B cell (primary cell): Measurements from ENCODE around the gene OVCA2. TPM values are rescaled to one million over a fixed set of nuclear protein-coding genes. Genes with fewer than 3 reads are reported as not detected.
"Not testable (repeated sequence)": the region's sequence is repeated elsewhere in the genome, so short reads cannot be mapped to it uniquely, and the experiment has no call there.

ENCODE experiments used
- ATAC-seq: fragments of 200-7000 bp; cut with Tn5 transposase; one replicate; pipeline ENCODE4 v1.10.0; 2021; ENCODE audit warnings: low read depth, mild to moderate bottlenecking, moderate number of reproducible peaks, moderate library complexity
- CTCF ChIA-PET: fragments of 350-600 bp; sonication (Branson Sonifier 250); formaldehyde crosslinking; loops from one replicate; lab custom pipeline; 2021; ENCODE audit warnings: antibody characterized with exemption, inconsistent platforms; lab: Charles Lee
- POLR2A ChIA-PET: fragments of 350-600 bp; sonication (Branson Sonifier 250); formaldehyde crosslinking; loops from one replicate; lab custom pipeline; 2021; ENCODE audit warnings: antibody characterized with exemption; lab: Charles Lee
- DNase-seq: peaks from one replicate; pipeline ENCODE4 v3.0.0; 2013
- H2AFZ ChIP-seq: 2 replicates; pipeline ENCODE4 v1.6.1; 2012; ENCODE audit warnings: mild to moderate bottlenecking, low read depth, low read length; ENCODE audit not compliant: insufficient read depth, poor library complexity, severe bottlenecking
- H3K27ac ChIP-seq, 2 donors: 1 replicate in 1 of 2; 2 replicates in 1 of 2; pipeline ENCODE4 v1.5.1; 2012 to 2013; ENCODE audit warnings: low read length in 2 of 2, mild to moderate bottlenecking in 2 of 2, moderate library complexity in 1 of 2
- H3K27me3 ChIP-seq, 4 experiments: fragments of 200-600 bp in 1 of 4; sonication (generic) in 1 of 4; replicated peaks in 1 of 4; 1 replicate in 2 of 4; 2 replicates in 2 of 4; pipeline versions ENCODE4 v1.6.1 to v1.7.0; 2013 to 2016; ENCODE audit warnings: low read length in 3 of 4, mild to moderate bottlenecking in 2 of 4, mixed read lengths in 1 of 4, moderate library complexity in 1 of 4; ENCODE audit not compliant: insufficient read depth in 4 of 4, control insufficient read depth in 3 of 4; ENCODE audit errors: control extremely low read depth in 1 of 4
- H3K36me3 ChIP-seq, 2 experiments: replicated peaks in 1 of 2; 1 replicate in 1 of 2; 2 replicates in 1 of 2; pipeline versions ENCODE4 v1.6.1 to v1.7.1; 2013; ENCODE audit warnings: low read length in 1 of 2; ENCODE audit not compliant: insufficient read depth in 2 of 2, control insufficient read depth in 1 of 2; ENCODE audit errors: control extremely low read depth in 1 of 2, extremely low read depth in 1 of 2
- H3K4me1 ChIP-seq, 2 donors: fragments of 200-600 bp in 1 of 2; sonication (generic) in 1 of 2; 1 replicate in 1 of 2; 2 replicates in 1 of 2; pipeline versions ENCODE4 v1.5.1 to v1.6.1; 2013 to 2017; ENCODE audit warnings: low read length in 2 of 2; ENCODE audit not compliant: control insufficient read depth in 2 of 2, insufficient read depth in 2 of 2
- H3K4me2 ChIP-seq: replicated peaks from 2 replicates; pipeline ENCODE3; 2012; ENCODE audit warnings: mild to moderate bottlenecking, low read depth, low read length; ENCODE audit not compliant: poor library complexity, severe bottlenecking
- H3K4me3 ChIP-seq, 5 experiments: fragments of 200-600 bp in 1 of 5; sonication (generic) in 1 of 5; 1 replicate in 3 of 5; 2 replicates in 2 of 5; pipeline versions ENCODE4 v1.5.1 to v1.7.0; 2011 to 2016; ENCODE audit warnings: low read length in 4 of 5, mild to moderate bottlenecking in 4 of 5, low read depth in 2 of 5, control low read depth in 1 of 5, moderate library complexity in 1 of 5; ENCODE audit not compliant: insufficient read depth in 1 of 5; ENCODE audit errors: control extremely low read depth in 1 of 5, extremely low read depth in 1 of 5
- H3K79me2 ChIP-seq: fragments of 200-600 bp; sonication (generic); one replicate; pipeline ENCODE4 v1.6.0; 2016; ENCODE audit warnings: low read length; ENCODE audit not compliant: control insufficient read depth, insufficient read depth
- H3K9ac ChIP-seq: fragments of 200-600 bp; sonication (generic); 2 replicates; pipeline ENCODE4 v1.6.1; 2017; ENCODE audit warnings: mild to moderate bottlenecking, low read length, moderate library complexity
- H3K9me3 ChIP-seq, 3 donors: one replicate each; pipeline versions ENCODE4 v1.6.1 to v1.7.1; 2013; ENCODE audit warnings: low read length in 2 of 3; ENCODE audit not compliant: control insufficient read depth in 2 of 3, insufficient read depth in 1 of 3; ENCODE audit errors: control extremely low read depth in 1 of 3
- H4K20me1 ChIP-seq: 2 replicates; pipeline ENCODE4 v1.6.0; 2012; ENCODE audit warnings: mild to moderate bottlenecking, low read length; ENCODE audit not compliant: insufficient read depth, control insufficient read depth, poor library complexity, severe bottlenecking
- H3K27ac Mint-ChIP-seq: one replicate; pipeline ENCODE4 v1.8.0; 2021; ENCODE audit warnings: mixed read lengths
- H3K27me3 Mint-ChIP-seq: one replicate; pipeline ENCODE4 v1.8.0; 2021; ENCODE audit warnings: mixed read lengths
- H3K4me1 Mint-ChIP-seq: one replicate; pipeline ENCODE4 v1.8.0; 2021; ENCODE audit warnings: mixed read lengths
- H3K4me3 Mint-ChIP-seq: one replicate; pipeline ENCODE4 v1.8.0; 2021; ENCODE audit warnings: mixed read lengths
- H3K9me3 Mint-ChIP-seq: one replicate; pipeline ENCODE4 v1.8.0; 2022; ENCODE audit warnings: mixed read lengths; ENCODE audit not compliant: insufficient read depth
- EZH2 ChIP-seq: IDR thresholded peaks from 2 replicates; pipeline ENCODE4 v1.6.1; 2012; ENCODE audit warnings: borderline replicate concordance, low read depth, mild to moderate bottlenecking, moderate library complexity, low read length; ENCODE audit not compliant: insufficient read depth, poor library complexity, severe bottlenecking
- WGBS: methylation state at CpG from one replicate; pipeline ENCODE4 v1.1.5; 2013; ENCODE audit warnings: missing lambda C conversion rate; ENCODE audit not compliant: insufficient coverage; 5-methylcytosine and 5-hydroxymethylcytosine counted together
- intact Hi-C: fragments of 100-400 bp; cut with micrococcal nuclease; formaldehyde crosslinking; loops from one replicate; pipeline ENCODE4 v1.10.0; 2022
- polyA plus RNA-seq: library from polyadenylated mRNA; depleted of rRNA; stranded (reverse); fragments of >200 nt; gene quantifications from 2 replicates; pipeline ENCODE4 v1.2.3, GENCODE V29; 2012
- total RNA-seq, 2 donors: library from RNA; stranded (reverse); fragments of 120-200 nt in 1 of 2; gene quantifications; 1 replicate in 1 of 2; 2 replicates in 1 of 2; pipeline versions ENCODE4 v1.2.3 to v1.2.4, GENCODE V29; 2013 to 2022
- TF ChIP-seq, protein P1 (sequence below): fragments of 200-600 bp; IDR thresholded peaks from one replicate; pipeline ENCODE4 v1.8.0; 2022; ENCODE audit warnings: antibody characterized with exemption, mild to moderate bottlenecking

OVCA2 gene
- total and polyA plus RNA-seq, 2 donors (not counting 1 experiment from before 2014, with no cell fraction given), result 23.2 to 43.9 TPM

- H3K9me3 ChIP-seq, H3K4me3 Mint-ChIP-seq, H3K79me2 ChIP-seq, H3K27ac Mint-ChIP-seq, intact Hi-C loops, H3K4me1 ChIP-seq, H3K4me1 Mint-ChIP-seq, H3K4me3 ChIP-seq, H2AFZ ChIP-seq, H3K27ac ChIP-seq, H3K9ac ChIP-seq, H3K9me3 Mint-ChIP-seq, POLR2A ChIA-PET, H3K4me2 ChIP-seq, DNase-seq, H3K36me3 ChIP-seq, CTCF ChIA-PET, H4K20me1 ChIP-seq, ATAC-seq: not testable (repeated sequence)
- 90% methylated on average over 4 of the region's 6 CpGs for WGBS
- H3K27me3 ChIP-seq, result peaks cover 0 to 28% (median 1%) of the 10 kb centered on the region in 4 experiments
- H3K27me3 Mint-ChIP-seq, result peaks cover 48% of the 10 kb centered on the region
These were observed 28.4 kb upstream of the OVCA2 start for GRCh38 chr17:2013220-2013993.

- no peaks in the 10 kb centered on the region for H4K20me1 ChIP-seq
- POLR2A ChIA-PET, result no interaction called here
- 83% methylated on average over 1 of the region's 1 CpG for WGBS
- H3K4me2 ChIP-seq, result no peak overlapping the region
- no peak overlapping the region for H3K27ac Mint-ChIP-seq
- H3K79me2 ChIP-seq, result no peaks in the 10 kb centered on the region
- no peak for ATAC-seq
- H3K27me3 Mint-ChIP-seq, result peaks cover 46% of the 10 kb centered on the region
- H3K36me3 ChIP-seq, result no peaks in the 10 kb centered on the region
- no peaks in the 10 kb centered on the region for H3K9me3 Mint-ChIP-seq
- CTCF ChIA-PET, result no interaction called here
- H3K4me3 Mint-ChIP-seq, result no peak overlapping the region
- no peak overlapping the region for H3K27ac ChIP-seq
- H3K4me3 ChIP-seq, result no peak overlapping the region
- intact Hi-C loops, result no loop called here
- peaks cover 0 to 6% of the 10 kb centered on the region in 2 donors for H3K4me1 ChIP-seq
- no peak overlapping the region for H3K9ac ChIP-seq
- DNase-seq, result no peak
- H2AFZ ChIP-seq, result no peak overlapping the region
- peaks cover 3% of the 10 kb centered on the region for H3K4me1 Mint-ChIP-seq
- H3K9me3 ChIP-seq, result no peaks in the 10 kb centered on the region
- peaks cover 0 to 29% (median 1%) of the 10 kb centered on the region in 4 experiments for H3K27me3 ChIP-seq
- TF ChIP-seq, protein P1, sequence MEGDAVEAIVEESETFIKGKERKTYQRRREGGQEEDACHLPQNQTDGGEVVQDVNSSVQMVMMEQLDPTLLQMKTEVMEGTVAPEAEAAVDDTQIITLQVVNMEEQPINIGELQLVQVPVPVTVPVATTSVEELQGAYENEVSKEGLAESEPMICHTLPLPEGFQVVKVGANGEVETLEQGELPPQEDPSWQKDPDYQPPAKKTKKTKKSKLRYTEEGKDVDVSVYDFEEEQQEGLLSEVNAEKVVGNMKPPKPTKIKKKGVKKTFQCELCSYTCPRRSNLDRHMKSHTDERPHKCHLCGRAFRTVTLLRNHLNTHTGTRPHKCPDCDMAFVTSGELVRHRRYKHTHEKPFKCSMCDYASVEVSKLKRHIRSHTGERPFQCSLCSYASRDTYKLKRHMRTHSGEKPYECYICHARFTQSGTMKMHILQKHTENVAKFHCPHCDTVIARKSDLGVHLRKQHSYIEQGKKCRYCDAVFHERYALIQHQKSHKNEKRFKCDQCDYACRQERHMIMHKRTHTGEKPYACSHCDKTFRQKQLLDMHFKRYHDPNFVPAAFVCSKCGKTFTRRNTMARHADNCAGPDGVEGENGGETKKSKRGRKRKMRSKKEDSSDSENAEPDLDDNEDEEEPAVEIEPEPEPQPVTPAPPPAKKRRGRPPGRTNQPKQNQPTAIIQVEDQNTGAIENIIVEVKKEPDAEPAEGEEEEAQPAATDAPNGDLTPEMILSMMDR, result no peak
- TF ChIP-seq EZH2, result no peak
These were observed 27.9 kb upstream of the OVCA2 start for GRCh38 chr17:2013994-2014317.
